Activated CD4-positive, alpha-beta T cell treated with anti-CD3 and anti-CD28 coated beads, Interleukin-2, amount 50 U/mL, for 4 hours (primary cell): ENCODE results near the gene CCL22.
"Not testable (repeated sequence)": the region's sequence is repeated elsewhere in the genome, so short reads cannot be mapped to it uniquely, and the experiment has no call there.

ENCODE experiments used
- DNase-seq, 2 experiments: peaks; one replicate each; pipeline ENCODE4 v3.0.0-alpha.2; 2020

Gene CCL22, protein sequence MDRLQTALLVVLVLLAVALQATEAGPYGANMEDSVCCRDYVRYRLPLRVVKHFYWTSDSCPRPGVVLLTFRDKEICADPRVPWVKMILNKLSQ

DNA sequence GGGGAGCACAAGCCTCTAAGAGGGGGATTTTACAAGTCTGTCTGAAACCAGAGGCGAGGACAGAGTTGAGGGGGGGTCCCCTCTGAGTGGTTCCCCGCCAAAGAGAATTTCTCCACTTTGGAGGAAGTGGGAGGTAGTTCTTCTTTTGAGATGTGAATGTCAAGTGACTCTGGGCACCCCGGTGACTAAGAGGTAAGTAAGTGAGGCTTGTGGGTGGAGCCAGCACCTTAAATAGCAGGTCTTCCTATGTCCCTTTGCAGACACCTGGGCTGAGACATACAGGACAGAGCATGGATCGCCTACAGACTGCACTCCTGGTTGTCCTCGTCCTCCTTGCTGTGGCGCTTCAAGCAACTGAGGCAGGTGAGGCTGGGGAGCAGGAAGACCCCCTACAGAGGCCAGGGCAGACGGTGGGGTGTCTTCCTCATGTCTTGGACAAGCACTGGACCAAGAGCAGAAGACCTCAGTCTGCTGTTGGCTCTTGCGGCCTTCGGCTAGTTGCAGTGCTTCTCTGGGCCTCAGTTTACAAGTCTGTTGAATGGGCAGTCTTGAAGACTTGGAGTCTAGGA, at the start of gene CCL22:
TSS of gene CCL22 (plus strand) at position 257 of the 569 bp plus-strand sequence. CDS start at position 291, 34 bp downstream.
- no peak for DNase-seq

DNA sequence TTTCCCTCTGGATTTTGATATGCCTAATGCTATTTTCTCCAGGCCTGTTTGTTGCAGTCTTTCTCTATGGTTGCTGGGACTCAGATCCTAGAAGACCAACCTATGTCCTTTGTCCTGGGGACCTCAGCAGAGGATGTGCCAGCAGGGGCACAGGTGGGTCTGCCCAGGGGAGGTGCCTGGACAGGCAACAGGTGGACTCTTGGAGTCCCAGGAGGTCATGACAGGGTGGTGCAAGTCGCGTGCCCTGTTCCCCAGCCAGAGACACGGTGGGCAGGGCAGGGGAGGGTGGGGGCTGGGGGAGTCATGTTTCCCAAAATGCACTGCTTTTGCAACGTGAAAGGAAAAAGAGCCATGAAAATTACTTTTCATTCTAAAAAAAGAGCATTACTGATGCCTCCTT, 47.8 kb upstream of the CCL22 start:
- DNase-seq: no peak

DNA sequence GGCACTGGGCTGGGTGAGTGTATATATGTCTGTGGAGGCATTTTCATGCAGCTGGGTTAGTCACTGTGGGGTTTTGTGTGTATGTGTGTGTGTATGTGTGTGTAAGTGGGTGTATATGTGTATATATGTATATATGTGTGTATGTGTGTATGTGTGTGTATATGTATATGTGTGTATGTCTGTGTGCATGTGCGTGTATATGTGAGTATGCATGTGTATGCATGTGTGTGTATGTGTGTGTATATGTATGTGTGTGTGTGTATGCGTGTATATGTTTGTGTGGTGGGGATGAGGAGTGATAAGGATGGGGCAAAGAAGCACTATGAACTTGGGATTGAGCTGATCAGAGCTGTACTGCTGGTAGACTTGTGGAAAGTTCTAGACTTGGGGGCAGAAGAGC, 45.1 kb upstream of the CCL22 start:
- DNase-seq: no peak

DNA sequence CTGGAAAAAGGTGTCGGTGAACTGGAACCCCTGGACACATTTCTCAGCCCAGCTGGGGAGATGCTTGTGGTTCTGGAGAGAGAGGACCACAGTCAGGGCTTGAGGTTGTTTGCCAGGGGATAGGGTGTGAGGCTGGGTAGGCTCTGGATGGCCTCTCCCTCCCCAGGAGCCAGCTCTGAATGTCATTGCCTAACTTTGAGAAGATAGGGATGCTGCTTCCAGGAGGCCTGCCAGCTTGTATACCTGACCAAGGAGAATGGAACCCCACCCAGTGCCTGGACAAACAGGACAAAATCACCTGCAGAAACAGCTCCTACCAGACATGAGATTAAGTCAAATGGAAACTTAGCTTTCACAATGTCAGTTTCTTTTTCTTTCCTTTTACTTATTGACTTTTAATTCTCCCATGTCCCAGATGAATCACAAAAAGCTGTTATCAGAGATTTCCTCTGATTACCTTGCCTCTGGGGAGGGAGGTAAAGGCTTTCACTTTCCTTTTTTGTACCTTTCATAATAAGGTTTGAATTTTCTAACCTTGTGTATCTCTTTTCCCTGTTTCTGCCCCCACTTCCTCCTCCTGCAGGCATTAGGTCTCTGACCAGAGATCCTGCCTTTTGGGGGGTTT, 44.3 kb upstream of the CCL22 start:
- DNase-seq: no peak

DNA sequence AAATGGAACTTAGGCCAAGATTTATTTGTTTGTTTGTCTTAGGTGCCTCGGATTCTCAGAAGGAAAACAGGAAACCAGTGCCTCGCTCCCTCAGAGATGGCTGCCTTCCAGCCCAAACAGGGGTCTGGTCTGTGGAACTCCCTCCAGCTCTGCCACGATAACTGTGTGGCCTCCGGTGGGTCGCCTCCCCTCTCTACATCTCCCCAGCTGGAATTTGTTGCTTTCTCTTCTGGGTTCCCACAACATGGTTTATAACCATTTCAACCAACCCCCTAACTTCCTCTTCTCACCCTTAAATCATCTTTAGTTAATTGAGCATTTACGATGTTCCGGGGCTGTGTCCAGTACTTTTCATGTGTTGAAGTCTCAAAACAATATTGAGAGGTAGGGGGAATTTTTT, 43.2 kb upstream of the CCL22 start:
- no peak for DNase-seq

DNA sequence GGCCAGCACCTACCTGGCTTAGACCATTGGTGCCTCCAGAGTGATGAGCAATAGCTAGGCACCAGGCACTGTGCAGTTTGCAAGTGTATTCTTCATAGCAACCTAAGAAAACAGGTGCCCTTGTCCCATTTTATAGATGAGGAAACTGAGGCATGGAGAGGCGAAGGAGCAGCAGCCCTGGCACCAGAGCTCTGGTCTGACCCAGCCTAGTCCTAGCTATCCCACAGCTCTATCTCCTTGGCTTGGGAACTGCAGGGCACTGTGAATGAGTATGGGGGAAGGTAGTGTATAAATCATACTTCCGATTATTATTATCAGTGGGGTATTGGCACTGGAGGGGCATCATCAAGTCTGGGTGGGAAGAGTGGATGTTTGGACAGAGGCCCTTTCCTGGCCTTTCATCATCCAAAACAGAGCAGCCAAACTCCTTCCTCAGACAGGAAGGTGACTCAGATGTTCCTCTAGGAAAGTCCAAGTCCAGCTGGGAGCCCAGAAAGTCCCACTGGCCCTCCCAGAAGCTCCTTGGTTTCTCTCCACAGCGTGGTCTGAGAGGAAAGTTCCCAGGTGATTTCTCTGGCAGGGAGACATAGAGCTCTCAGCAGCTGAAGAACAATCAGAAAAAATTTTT, 42.1 kb upstream of the CCL22 start:
- no peak for DNase-seq

DNA sequence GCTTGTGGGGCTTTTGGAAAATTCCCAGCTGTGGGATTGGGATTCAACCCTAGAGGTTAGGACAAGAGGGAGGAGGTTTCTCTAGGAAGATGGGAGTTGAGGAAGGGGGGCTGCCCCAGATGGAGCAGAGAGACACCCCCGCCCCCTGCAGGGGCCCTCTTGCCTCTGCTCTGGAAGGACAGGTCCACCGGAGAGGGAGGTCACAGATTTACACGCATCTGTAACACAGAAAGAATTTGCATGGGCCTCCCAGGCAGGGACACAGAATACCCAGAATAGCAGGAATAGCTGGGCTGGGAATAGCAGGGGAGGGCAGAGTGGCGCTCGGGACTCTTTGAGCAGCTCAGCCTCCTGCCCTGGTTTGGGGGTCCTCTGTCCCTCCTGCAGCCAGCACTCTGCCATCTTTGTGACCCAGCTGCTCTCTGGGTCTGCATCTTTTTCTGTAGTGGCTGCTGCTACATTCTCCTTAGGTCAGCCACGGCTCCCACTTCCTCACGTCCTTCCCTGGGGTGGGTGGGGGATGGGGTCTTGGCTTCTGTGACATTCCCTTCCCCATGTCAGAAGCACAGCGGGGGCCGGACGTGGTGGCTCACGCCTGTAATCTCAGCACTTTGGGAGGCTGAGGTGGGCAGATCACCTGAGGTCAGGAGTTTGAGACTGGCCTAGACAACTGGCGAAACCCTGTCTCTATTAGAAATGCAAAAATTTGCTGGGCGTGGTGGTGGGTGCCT, 40.2 kb upstream of the CCL22 start:
- no peak for DNase-seq

DNA sequence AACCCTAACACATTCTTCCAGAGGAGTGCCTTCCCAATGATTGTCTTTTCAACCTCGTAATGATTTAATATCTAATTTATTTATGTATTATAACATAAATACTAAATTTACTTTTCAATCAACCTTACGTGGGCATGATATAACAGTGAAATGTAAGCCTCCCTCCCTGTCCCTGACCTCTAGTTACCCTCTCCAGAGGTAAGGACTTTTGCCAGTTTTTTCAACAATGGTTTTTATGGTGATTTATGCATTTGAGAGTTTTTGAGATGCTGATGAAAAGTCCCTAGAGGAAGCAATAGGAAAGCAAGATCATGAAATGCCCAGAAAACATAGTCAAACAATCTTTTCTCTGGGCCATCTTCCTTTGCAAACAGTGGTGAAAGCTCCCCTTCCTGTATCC, 38.9 kb upstream of the CCL22 start:
- DNase-seq: no peak

DNA sequence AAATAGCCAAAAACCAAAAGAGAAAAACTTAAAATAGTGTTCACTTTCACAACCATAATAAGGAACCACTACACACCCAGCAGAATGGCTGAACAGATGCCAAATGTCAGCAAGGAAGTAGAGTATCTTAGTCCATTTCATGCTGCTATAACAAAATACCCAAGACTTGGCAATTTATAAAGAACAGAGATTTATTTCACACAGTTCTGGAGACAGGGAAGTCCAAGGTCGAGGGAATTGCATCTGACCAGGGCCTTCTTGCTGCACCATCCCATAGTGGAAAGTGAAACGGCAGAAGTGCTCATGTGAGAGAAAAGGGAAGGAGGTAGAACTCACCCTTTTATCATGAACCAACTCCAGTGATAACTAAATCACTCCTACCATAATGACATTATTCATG, 33.8 kb upstream of the CCL22 start:
- no peak for DNase-seq

DNA sequence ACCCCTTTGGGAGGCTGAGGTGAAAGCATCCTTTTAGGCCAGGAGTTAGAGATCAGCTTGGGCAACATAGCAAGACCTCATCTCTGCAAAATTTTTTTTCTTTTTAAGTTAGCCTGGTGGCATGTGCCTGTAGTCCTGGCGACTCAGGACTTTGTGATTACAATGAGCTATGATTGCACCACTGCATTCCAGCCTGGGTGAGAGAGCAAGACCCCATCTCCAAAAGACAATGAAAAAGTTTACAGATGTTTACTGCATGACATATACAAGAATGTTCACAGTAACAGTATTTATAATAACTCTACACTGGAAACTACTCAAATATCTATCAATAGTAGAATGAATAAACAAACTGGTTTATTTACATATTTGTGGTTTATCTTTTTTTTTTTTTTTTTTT, 33.1 kb upstream of the CCL22 start:
- no peak for DNase-seq

DNA sequence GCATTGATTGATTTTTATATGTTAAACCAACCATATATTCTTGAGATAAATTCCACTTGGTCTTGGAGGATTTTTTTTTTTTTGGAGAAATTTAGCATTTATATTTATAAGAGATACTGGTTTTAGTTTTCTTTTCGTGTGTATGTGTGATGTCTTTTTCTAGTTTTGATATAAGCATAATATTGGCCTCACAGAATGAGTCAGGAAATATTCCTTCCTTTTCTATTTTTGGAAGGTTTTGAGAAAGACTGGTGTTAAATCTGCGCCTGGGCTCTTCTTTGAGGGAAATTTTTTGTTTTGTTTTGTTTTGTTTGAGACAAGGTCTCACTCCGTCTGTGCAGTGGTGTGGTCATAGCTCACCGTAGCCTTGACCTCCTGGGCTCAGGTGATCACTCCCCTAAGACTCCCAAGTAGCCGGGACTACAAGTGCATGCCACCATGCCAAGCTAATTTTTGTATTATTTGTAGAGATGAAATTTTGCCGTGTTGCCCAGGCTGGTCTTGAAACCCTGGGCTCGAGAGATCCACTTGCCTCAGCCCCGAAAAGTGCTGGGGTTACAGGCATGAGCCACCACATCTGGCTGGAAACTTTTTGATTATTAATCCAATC, 28.8 kb upstream of the CCL22 start:
- DNase-seq: no peak

DNA sequence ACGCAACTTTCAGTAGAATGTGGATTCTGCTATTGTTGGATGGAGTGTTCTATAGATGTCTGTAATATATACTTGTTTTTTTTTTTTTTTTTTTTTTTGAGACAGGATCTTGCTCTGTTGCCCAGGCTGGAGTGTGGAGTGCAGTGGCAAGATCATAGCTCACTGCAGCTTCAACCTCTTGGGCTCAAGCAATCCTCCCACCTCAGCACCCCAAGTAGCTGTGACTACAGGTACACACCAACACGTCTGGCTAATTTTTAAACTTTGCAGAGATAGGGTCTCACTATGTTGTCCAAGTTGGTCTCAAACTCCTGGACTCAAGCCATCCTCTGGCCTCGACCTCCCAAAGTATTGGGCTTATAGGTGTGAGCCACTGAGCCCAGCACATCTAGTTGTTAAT, 27.2 kb upstream of the CCL22 start:
- no peak for DNase-seq

DNA sequence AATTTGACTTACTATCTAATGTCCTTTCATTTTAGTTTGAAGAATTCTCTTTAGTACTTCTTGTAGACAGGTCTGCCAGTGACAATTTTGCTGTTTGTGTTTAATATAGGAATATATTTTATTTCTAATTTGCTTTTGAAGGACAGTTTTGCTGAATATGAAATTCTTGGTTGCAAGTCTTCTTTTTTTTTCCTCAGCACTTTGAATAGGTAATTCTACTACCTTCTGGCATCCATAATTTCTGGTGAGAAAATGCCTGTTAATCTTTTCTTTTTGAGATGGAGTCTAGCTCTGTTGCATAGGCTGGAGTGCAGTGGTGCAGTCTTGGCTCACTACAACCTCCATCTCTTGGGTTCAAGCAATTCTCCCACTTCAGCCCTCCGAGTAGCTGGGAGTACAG, 25.2 kb upstream of the CCL22 start:
- no peak for DNase-seq

DNA sequence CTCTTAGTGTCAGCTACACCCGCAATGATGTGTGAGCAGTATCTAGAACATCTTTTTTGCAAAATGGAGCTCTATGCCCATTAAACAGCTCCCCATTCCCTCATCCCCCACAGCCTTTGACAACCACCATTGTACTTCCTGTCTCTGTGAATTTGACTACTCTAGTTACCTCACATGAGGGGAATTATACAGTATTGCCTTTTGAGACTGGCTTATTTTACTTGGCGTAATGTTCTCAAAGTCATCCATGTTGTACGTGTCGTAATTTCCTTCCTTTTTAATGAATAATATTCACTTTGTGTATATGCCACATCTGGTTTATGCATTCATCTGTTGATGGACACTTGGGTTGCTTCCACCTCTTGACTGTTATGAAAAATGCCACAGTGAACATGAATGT, 23.2 kb upstream of the CCL22 start:
- DNase-seq: no peak

DNA sequence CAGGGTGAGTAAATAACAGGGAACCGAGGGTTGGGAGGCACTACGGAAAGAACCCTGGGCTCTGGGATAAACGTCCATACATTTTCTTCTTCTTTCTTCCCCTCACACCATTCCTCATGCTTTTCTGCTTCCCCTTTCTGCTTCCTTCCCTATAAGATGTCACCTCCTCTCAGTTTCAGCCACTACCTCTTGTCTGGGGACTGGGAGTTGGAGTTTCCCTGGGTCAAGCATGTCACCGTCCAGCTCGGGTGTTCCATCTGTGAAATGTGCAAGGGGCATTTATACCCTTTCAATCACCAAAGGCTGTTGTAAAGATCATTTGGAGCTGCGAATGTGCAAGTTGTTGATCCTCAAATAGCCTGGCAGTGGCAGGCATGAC, 17.5 kb upstream of the CCL22 start:
- no peak for DNase-seq

DNA sequence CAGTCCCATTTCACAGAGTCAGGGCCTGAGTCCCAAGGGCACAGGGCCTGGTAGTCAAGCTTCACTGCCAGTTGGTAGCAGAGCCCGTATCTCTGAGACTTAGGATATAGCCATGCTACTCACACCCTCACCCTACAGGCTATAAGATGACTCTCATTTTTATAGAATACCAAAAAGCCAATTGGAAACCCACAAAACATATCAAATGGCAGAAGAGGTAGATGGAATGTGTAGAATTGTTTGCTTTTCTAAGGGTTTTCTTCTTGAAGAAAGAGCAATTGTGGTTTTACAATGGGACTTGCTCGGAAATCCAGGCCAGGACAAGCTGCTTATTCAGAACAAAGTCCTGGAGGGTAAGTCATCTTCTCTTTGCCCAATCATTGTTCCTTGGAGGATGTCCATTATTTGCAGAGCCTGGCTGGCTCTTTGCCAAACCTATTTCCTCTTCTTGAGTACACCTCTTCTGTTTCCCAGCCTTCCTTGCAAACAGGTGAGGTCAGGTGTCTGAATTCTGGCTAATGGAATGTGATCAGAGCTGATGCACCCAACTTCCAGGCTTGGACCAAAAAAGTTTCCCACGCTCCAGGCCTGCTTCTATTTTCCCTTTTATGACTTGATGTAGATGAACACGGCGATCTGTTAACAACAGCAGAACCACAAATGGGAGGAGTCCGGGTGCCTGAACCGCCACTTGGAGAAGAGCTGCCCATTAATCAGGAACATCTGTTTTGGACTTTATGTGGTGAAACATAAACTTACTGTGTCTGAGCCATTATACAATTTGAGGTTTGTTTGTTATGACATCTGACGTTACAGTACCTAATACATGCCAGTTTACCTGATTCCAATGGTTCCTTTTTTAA, 16.9 kb upstream of the CCL22 start:
- no peak for DNase-seq

DNA sequence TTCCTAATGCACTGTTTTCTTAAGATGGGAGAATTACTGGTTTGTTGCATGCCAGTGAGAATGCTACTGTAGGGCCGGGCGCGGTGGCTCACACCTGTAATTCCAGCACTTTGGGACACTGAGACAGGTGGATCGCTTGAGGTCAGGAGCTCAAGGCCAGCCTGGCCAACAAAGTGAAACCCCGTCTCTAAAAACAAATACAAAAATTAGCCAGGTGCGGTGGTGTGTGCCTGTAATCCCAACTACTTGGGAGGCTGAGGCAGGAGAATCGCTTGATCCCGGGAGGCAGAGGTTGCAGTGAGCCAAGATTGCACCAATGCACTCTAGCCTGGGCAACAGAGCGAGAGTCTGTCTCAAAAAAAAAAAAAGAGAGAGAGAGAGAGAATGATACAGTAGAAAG, 16.0 kb upstream of the CCL22 start:
- not testable (repeated sequence) for DNase-seq

DNA sequence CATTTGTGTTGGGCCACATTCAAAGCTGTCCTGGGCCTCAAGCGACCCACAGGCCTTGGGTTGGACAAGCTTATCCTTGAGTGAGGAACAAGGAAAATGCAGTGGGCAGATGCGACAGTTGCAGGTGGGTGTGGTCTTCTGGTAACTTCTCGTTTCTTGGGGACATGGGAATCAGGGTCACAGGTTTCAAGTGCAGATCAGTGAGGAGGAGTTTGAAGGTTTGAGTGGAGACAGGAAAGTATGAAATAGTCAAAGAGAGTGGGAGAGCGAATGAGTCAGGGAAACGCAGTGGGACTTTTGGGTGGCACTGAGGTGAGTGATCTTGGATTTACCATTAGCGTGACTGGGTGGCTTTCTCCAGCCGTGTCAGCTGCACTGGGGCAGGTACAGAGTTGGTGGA, 15.4 kb upstream of the CCL22 start:
- no peak for DNase-seq

DNA sequence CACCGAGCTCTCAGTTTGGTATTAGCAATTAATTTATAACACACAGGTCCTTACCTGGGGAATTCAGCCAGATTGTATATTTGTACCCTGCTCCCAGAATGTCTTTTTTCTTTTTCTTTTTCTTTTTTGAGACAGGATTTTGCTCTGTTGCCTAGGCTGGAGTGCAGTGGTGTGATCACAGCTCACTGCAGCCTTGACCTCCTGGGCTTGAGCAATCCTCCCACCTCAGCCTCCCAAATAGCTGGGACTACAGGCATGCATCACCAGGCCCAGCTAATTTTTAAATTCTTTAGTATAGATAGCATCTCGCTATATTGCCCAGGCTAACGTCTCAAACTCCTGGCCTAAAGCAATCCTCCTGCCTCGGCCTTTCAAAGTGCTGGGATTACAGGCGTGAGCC, 14.5 kb upstream of the CCL22 start:
- not testable (repeated sequence) for DNase-seq

DNA sequence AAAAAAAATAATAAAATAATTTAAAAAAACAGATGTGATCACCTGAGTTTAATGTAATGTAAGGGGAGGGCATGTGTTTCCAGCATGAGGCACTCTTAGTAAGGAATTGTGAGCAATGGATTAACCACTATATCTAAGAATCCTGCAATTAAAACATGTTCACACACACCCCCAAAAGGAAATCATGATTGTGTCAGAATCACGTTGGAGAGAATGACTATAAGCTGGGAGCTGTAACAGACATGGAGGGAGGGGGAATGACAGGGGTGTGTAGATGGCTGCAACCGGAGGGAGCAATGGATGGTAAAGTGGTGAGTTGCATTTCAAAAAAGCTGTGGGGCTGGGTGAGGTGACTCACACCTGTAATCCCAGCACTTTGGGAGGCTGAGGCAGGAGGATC, 13.6 kb upstream of the CCL22 start:
- no peak for DNase-seq

DNA sequence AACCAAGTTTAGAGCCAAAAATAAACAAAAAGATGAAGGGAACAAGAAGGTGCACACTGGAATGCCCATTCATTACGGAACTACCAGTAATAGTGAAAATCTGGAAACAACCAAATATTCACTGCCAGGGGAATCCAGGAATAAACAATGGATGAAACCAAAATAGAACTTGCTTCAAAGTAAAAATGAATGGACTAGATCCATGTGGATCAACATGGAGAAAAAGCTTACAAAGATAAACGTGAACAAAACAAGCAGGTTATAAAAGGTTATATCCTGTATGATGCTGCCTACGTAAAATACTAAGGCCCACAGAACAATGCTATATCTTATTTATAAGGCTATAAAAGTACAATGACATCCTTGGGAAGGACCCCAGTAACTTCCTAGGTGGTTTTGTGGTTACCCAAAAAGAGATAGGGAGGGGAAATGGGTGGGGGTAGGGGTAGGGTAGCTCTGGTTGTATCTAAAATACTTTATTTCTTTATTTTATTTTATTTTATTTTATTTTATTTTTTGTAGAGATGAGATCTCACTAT, 12.8 kb upstream of the CCL22 start:
- no peak for DNase-seq

DNA sequence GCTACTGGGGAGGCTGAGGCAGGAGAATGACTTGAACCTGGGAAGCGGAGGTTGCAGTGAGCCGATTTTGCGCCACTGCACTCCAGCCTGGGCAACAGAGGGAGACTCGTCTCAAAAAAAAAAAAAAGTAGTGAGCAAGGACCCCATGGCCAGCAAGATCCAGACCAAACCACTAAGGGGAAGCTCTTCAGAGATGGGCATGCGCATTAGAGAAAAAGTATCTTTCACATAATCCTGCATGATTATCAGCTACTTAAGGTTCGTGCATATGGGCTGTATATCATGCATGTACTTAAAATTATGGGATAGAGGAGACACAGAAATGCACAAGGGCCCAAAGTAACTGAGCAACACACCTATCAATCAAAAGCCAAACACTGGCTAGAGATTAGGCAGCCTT, 10.7 kb upstream of the CCL22 start:
- no peak for DNase-seq
